Measurements from ENCODE around the gene DYSF.
"Not testable (repeated sequence)": the region's sequence is repeated elsewhere in the genome, so short reads cannot be mapped to it uniquely, and the experiment has no call there.

Gene DYSF

GRCh38 chr2:71647356-71647755, 194.0 kb downstream of the DYSF start:
- TF ChIP-seq, protein P1, sequence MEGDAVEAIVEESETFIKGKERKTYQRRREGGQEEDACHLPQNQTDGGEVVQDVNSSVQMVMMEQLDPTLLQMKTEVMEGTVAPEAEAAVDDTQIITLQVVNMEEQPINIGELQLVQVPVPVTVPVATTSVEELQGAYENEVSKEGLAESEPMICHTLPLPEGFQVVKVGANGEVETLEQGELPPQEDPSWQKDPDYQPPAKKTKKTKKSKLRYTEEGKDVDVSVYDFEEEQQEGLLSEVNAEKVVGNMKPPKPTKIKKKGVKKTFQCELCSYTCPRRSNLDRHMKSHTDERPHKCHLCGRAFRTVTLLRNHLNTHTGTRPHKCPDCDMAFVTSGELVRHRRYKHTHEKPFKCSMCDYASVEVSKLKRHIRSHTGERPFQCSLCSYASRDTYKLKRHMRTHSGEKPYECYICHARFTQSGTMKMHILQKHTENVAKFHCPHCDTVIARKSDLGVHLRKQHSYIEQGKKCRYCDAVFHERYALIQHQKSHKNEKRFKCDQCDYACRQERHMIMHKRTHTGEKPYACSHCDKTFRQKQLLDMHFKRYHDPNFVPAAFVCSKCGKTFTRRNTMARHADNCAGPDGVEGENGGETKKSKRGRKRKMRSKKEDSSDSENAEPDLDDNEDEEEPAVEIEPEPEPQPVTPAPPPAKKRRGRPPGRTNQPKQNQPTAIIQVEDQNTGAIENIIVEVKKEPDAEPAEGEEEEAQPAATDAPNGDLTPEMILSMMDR (IDR thresholded peaks at IDR 0.05; ENCODE audit: borderline replicate concordance, control extremely low read depth, extremely low read depth, insufficient read depth, missing control alignments) = no peak
- in situ Hi-C loops (cut with MboI; ENCODE audit: low sequenced_read_pairs, unreplicated experiment) = no loop called here

DNA sequence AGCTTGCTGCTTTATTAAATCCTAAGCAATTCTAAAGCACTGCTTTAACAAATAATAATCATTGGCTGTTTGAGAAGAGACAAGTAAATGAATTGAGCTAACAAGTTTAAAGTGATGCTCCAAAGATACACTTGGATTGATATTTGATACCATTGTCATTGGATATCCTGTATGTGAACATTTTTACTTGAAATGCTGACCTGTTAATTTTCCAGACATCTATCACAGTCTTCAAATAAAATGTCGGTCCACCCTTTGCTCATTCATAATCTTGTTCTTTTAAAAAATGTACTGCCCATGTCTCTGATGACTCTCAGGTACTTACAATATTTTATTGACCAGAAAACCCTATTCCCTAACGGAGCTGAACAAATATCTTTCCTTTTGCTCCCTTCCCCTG, 202.1 kb downstream of the DYSF start:
- in situ Hi-C loops (cut with MboI; ENCODE audit: low sequenced_read_pairs, unreplicated experiment) = no loop called here
- TF ChIP-seq, protein P1 (IDR thresholded peaks at IDR 0.05; ENCODE audit: borderline replicate concordance, control extremely low read depth, extremely low read depth, insufficient read depth, missing control alignments) = no peak
- no peak for DNase-seq (ENCODE audit: low spot score)

More at GRCh38 chr2:71647356-71647755, 194.0 kb downstream of the DYSF start:
- DNase-seq (ENCODE audit: low spot score) = no peak

- DNase-seq (ENCODE audit: low spot score); in situ Hi-C loops (cut with MboI; ENCODE audit: low sequenced_read_pairs, unreplicated experiment): not testable (repeated sequence)
Measured at GRCh38 chr2:71658256-71658655, 204.9 kb downstream of the DYSF start.

- in situ Hi-C loops (cut with MboI; ENCODE audit: low sequenced_read_pairs, unreplicated experiment) = no loop called here
- no peak for DNase-seq (ENCODE audit: low spot score)
- TF ChIP-seq, protein P1 (IDR thresholded peaks at IDR 0.05; ENCODE audit: borderline replicate concordance, control extremely low read depth, extremely low read depth, insufficient read depth, missing control alignments) = no peak
Measured at GRCh38 chr2:71658771-71659170, 205.4 kb downstream of the DYSF start.

DNA sequence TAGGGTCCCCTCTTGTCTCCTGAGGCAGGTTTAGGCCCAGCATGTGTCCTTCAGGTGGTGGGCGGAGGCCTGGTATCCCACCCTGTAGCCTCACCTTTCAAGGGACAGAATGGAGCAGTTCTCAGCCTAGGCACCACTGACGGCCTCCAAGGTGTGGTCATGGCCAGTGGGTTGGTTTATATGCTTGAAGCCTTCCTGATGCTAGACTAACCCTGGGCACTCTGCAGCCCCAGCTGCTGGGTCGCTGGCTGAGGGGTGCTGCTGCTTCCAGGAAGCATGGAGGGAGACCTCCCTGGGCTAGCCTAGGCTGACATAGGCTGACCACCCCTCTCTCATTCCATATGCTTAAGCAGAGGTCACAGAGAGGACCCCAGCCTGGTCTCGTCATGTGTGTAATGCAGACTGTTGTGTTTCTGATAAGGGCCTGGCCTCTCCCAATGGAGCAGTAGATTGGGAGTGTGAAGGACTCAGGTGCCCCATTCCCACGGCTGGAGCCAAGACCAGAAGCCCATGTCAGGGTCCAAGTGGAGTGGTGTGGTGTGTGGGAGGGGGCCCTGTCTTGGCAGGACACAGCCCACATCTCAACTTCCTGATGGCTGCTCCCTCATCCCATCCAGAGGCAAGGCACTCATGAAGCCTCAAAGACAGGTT, 206.6 kb downstream of the DYSF start:
- in situ Hi-C loops (cut with MboI; ENCODE audit: low sequenced_read_pairs, unreplicated experiment) = no loop called here
- TF ChIP-seq, protein P1 (IDR thresholded peaks at IDR 0.05; ENCODE audit: borderline replicate concordance, control extremely low read depth, extremely low read depth, insufficient read depth, missing control alignments) = no peak
- no peak for DNase-seq (ENCODE audit: low spot score)

GRCh38 chr2:71661782-71662181, 208.4 kb downstream of the DYSF start:
- TF ChIP-seq, protein P1 (IDR thresholded peaks at IDR 0.05; ENCODE audit: borderline replicate concordance, control extremely low read depth, extremely low read depth, insufficient read depth, missing control alignments) = no peak
- DNase-seq (ENCODE audit: low spot score) = no peak
- in situ Hi-C loops (cut with MboI; ENCODE audit: low sequenced_read_pairs, unreplicated experiment) = no loop called here

DNA sequence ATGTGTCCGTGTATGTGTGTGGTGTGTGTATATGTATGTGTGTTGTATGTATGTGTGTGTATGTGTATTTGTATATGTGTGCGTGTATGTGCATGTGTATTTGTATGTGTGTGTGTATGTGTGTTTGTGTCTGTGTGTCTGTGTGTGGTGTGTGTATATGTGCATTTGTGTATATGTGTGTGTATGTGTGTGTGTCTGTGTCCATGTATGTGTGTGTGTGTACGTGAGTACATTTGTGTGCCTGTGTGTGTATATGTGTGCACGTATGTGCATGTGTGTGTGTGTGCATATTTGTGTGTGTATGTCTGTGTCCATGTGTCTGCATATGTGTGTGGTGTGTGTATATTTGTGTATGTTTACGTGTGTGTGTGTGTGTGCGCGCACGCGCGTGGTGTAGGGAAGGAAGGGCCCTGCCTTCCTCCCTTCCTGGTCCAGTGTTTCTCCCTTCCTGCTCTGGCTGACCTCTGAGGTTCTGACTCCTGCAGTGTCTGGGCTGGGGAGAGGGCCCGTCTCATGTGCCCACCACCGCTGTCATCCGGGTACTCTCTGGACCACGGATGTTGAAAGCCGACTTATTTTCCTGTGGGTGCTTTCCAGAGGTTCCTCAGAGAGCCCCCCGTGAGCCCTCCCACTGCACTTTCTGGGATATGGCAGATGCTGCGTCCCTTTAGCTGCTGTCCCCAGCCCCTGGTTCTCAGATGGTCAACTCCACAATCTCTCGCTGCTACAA, 209.5 kb downstream of the DYSF start:
- in situ Hi-C loops (cut with MboI; ENCODE audit: low sequenced_read_pairs, unreplicated experiment) = no loop called here
- TF ChIP-seq, protein P1 (IDR thresholded peaks at IDR 0.05; ENCODE audit: borderline replicate concordance, control extremely low read depth, extremely low read depth, insufficient read depth, missing control alignments) = no peak
- DNase-seq (ENCODE audit: low spot score) = no peak

Data from GM13976 (cell line).